ENCODE results near the gene MUC3A. TPM values are rescaled to one million over a fixed set of nuclear protein-coding genes. Genes with fewer than 3 reads are reported as not detected.
A peak's percentile ranks its signal among the peaks of the same experiment; 100 is the strongest.

The MUC3A gene
- polyA plus RNA-seq, 1 of the 3 experiments (the other 2 are of a cell fraction) = 0.03 TPM

- Histone ChIP-seq H3K36me3 (replicated peaks in 1 of 2; ENCODE audit: control insufficient read depth in 1 of 2, insufficient read depth in 2 of 2, low read length in 1 of 2) (no peaks in the 10 kb centered on the region), H3K27me3 (ENCODE audit: insufficient read depth) (peaks cover 23% of the 10 kb centered on the region), H3K79me2 (ENCODE audit: insufficient read depth) (no peaks in the 10 kb centered on the region), H3K4me1 (ENCODE audit: control insufficient read depth in 1 of 2, insufficient read depth in 2 of 2, low read depth in 1 of 2, low read length in 1 of 2) (peaks cover 4% of the 10 kb centered on the region in 2 experiments; a peak in 2 of 4 replicates), H3K9ac (peak overlapping the region; percentile 70; the same call in 1 of the 2 replicates), H2AFZ (ENCODE audit: low read depth) (peak overlapping the region; percentile 95), H3F3A (replicated peaks; ENCODE audit: insufficient read depth) (no peaks in the 10 kb centered on the region), H3K9me3 (no peaks in the 10 kb centered on the region), H4K20me1 (ENCODE audit: insufficient read depth) (no peaks in the 10 kb centered on the region), H3K4me3 (ENCODE audit: low read depth in 2 of 2, low read length in 1 of 2) (0 out of 4 replicates have a peak overlapping the region, but pooled peaks of 1 of the 2 experiments have one; percentile 1), H3K4me2 (peak overlapping the region; percentile 81), H3K9me2 (no peaks in the 10 kb centered on the region), H3K27ac (ENCODE audit: low read depth in 2 of 2, low read length in 1 of 2) (peak overlapping the region in 1 of 2 experiments; percentile 32; a peak in 1 of 4 replicates)
- DNase-seq = peak; percentile 82
- CTCF ChIA-PET = no interaction called here
- TF ChIP-seq TAF1 (IDR thresholded peaks at IDR 0.05; ENCODE audit: borderline replicate concordance, low read depth, low read length) = no peak
- no peak for TF ChIP-seq SMC3 (IDR thresholded peaks at IDR 0.05; ENCODE audit: low read depth, low read length)
- TF ChIP-seq GABPA (IDR thresholded peaks at IDR 0.05; ENCODE audit: low read depth) = 0 out of 2 replicates have a peak, but pooled peaks have one; percentile 28
- TF ChIP-seq FOSL2 (IDR thresholded peaks at IDR 0.05; ENCODE audit: borderline replicate concordance, low read depth) = peak; percentile 28; the same call in 1 of the 2 replicates
- TF ChIP-seq ELF1 (IDR thresholded peaks at IDR 0.05) = peak; percentile 45; the same call in 1 of the 2 replicates
- WGBS (ENCODE audit: low lambda C conversion rate) = 31% methylated on average over 27 of the region's 29 CpGs
- POLR2A ChIA-PET = no interaction called here
These were observed 67.9 kb downstream of the MUC3A start for GRCh38 chr7:101017064-101017777.

Small RNAs within 50 kb of the gene (small RNA-seq; reads per million reads assigned to genes)
- gene RN7SL549P (0 reads per million in 7 experiments), gene RPS29P15 (0 reads per million in 7 experiments)

Other genes starting within 250 kb of the MUC3A start
- 63.8 and 81.8 TPM in 2 replicates for gene POP7, start 243.4 kb upstream of the MUC3A start, polyA plus RNA-seq (2012; rRNA removed)
- gene EPO, start 229.1 kb upstream of the MUC3A start, polyA plus RNA-seq (2012; rRNA removed) = not detected in 2 replicates
- gene ZAN, start 215.9 kb upstream of the MUC3A start, polyA plus RNA-seq (2012; rRNA removed) = not detected in 2 replicates
- gene EPHB4, start 122.0 kb upstream of the MUC3A start, polyA plus RNA-seq (2012; rRNA removed) = 51.1 and 64.4 TPM in 2 replicates
- 29.7 and 31.0 TPM in 2 replicates for gene SLC12A9, start 96.8 kb upstream of the MUC3A start, polyA plus RNA-seq (2012; rRNA removed)
- gene TRIP6, start 82.1 kb upstream of the MUC3A start, polyA plus RNA-seq (2012; rRNA removed) = 6.4 and 6.5 TPM in 2 replicates
- gene SRRT, start 74.4 kb upstream of the MUC3A start, polyA plus RNA-seq (2012; rRNA removed) = 76.5 and 92.7 TPM in 2 replicates
- gene UFSP1, start 59.8 kb upstream of the MUC3A start, polyA plus RNA-seq (2012; rRNA removed) = 4.5 and 5.6 TPM in 2 replicates
- gene ACHE, start 53.6 kb upstream of the MUC3A start, polyA plus RNA-seq (2012; rRNA removed) = 1.8 and 2.1 TPM in 2 replicates
- gene MUC12, start 20.0 kb downstream of the MUC3A start, polyA plus RNA-seq (2012; rRNA removed) = 0.18 TPM in 1 of 2 replicates, not detected in the other
- gene MUC17, start 70.5 kb downstream of the MUC3A start, polyA plus RNA-seq (2012; rRNA removed) = not detected in 2 replicates
- 2.5 and 2.9 TPM in 2 replicates for gene TRIM56, start 135.9 kb downstream of the MUC3A start, polyA plus RNA-seq (2012; rRNA removed)
- gene SERPINE1, start 177.6 kb downstream of the MUC3A start, polyA plus RNA-seq (2012; rRNA removed) = 4,174 and 5,753 TPM in 2 replicates
- gene AP1S1, start 204.9 kb downstream of the MUC3A start, polyA plus RNA-seq (2012; rRNA removed) = 616 and 704 TPM in 2 replicates
- gene VGF, start 216.0 kb downstream of the MUC3A start, polyA plus RNA-seq (2012; rRNA removed) = 17.4 and 54.3 TPM in 2 replicates
- gene NAT16, start 230.8 kb downstream of the MUC3A start, polyA plus RNA-seq (2012; rRNA removed) = 0.64 and 0.68 TPM in 2 replicates